DND-41 (cell line): ENCODE results near the gene TMEM134.

Source experiments
- ATAC-seq: fragments of 200-7000 bp; cut with Tn5 transposase; 3 replicates; pipeline ENCODE4 v1.9.1; 2021; ENCODE audit warnings: low read depth; ENCODE audit not compliant: insufficient read depth
- DNase-seq: peaks from one replicate; pipeline ENCODE4 v3.0.0-alpha.2; 2020
- H2AFZ ChIP-seq: 2 replicates; pipeline ENCODE4 v1.6.0; 2012; ENCODE audit warnings: low read depth, low read length
- H3K27ac ChIP-seq: 2 replicates; pipeline ENCODE4 v1.5.1; 2012; ENCODE audit warnings: low read length, inconsistent platforms
- H3K27me3 ChIP-seq: fragments of 200-600 bp; sonication (generic); 2 replicates; pipeline ENCODE4 v1.6.0; 2012; ENCODE audit warnings: low read length, mild to moderate bottlenecking, inconsistent platforms; ENCODE audit not compliant: insufficient read depth, poor library complexity
- H3K36me3 ChIP-seq: 2 replicates; pipeline ENCODE4 v1.5.1; 2012; ENCODE audit warnings: low read length, inconsistent platforms; ENCODE audit not compliant: insufficient read depth
- H3K4me1 ChIP-seq: 2 replicates; pipeline ENCODE4 v1.5.1; 2012; ENCODE audit warnings: mild to moderate bottlenecking, low read length; ENCODE audit not compliant: insufficient read depth
- H3K4me2 ChIP-seq: 2 replicates; pipeline ENCODE4 v1.6.0; 2012; ENCODE audit warnings: mild to moderate bottlenecking, moderate library complexity, low read length, inconsistent platforms; ENCODE audit not compliant: insufficient read depth
- H3K4me3 ChIP-seq, 2 experiments: fragments of 200-600 bp in 1 of 2; shearing (Covaris generic) in 1 of 2; 2 replicates each; pipeline ENCODE4 v1.5.1; 2012 to 2016; ENCODE audit warnings: inconsistent platforms in 2 of 2, low read length in 2 of 2, mild to moderate bottlenecking in 2 of 2, low read depth in 1 of 2, moderate library complexity in 1 of 2
- H3K79me2 ChIP-seq: 2 replicates; pipeline ENCODE4 v1.6.0; 2012; ENCODE audit warnings: low read length, inconsistent platforms; ENCODE audit not compliant: insufficient read depth
- H3K9ac ChIP-seq: 2 replicates; pipeline ENCODE4 v1.6.0; 2012; ENCODE audit warnings: low read depth, mild to moderate bottlenecking, inconsistent platforms, low read length, moderate library complexity
- H3K9me3 ChIP-seq: 2 replicates; pipeline ENCODE4 v1.5.1; 2012; ENCODE audit warnings: low read length, moderate library complexity, mild to moderate bottlenecking, inconsistent platforms; ENCODE audit not compliant: insufficient read depth, severe bottlenecking
- H4K20me1 ChIP-seq: 2 replicates; pipeline ENCODE4 v1.6.0; 2012; ENCODE audit warnings: low read length; ENCODE audit not compliant: insufficient read depth
- EZH2 ChIP-seq: IDR thresholded peaks from 3 replicates; pipeline ENCODE4 v1.6.1; 2012; ENCODE audit warnings: borderline replicate concordance, low read depth, mild to moderate bottlenecking, moderate library complexity, low read length, inconsistent platforms; ENCODE audit not compliant: severe bottlenecking
- TF ChIP-seq, protein P1 (sequence below): IDR thresholded peaks from 2 replicates; pipeline ENCODE4 v1.5.1; 2012; ENCODE audit warnings: borderline replicate concordance, low read length, moderate library complexity, mild to moderate bottlenecking; ENCODE audit not compliant: poor library complexity, severe bottlenecking; ENCODE audit errors: extremely low read depth

TMEM134 gene

DNA sequence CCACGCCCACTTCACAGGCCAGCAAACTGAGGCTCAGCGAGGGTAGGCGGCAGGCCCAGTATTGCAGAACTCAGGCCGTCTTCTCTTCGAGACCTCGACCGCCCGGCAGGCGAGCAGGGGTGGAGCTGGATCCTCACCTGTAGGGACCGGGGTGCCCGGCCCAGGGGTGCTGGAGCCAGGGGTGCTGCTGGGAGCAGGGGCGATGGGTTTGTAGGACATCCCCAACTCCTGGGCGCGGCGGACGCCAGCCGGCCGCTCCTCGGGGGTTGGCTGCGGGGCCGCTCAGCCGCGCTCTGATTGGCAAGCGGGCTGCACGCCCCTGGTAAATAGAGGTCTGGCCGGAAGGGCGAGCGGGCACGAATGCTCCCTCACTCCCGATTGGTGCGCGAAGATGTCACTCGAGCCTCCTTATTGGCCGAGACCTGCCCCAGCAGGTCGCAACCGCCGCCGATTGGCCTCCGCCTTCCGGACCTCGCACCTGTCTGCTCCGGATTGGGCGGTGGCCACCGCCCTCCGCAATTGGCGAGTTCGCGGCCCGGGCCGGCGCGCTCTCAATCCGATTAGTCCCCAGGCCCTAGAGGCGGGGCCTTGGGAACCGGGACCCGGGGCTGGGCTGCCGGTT, 38.9 kb upstream of the TMEM134 start, which contains the start of gene CDK2AP2:
CDK2AP2 (minus strand) TSS at position 299 of the 622 bp plus-strand sequence; CDS start at position 219, 80 bp downstream.
- TF ChIP-seq, protein P1, sequence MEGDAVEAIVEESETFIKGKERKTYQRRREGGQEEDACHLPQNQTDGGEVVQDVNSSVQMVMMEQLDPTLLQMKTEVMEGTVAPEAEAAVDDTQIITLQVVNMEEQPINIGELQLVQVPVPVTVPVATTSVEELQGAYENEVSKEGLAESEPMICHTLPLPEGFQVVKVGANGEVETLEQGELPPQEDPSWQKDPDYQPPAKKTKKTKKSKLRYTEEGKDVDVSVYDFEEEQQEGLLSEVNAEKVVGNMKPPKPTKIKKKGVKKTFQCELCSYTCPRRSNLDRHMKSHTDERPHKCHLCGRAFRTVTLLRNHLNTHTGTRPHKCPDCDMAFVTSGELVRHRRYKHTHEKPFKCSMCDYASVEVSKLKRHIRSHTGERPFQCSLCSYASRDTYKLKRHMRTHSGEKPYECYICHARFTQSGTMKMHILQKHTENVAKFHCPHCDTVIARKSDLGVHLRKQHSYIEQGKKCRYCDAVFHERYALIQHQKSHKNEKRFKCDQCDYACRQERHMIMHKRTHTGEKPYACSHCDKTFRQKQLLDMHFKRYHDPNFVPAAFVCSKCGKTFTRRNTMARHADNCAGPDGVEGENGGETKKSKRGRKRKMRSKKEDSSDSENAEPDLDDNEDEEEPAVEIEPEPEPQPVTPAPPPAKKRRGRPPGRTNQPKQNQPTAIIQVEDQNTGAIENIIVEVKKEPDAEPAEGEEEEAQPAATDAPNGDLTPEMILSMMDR = no peak
- no peak for TF ChIP-seq EZH2
- Histone ChIP-seq H3K4me1 (peaks cover 47% of the 10 kb centered on the region), H4K20me1 (peaks cover 34% of the 10 kb centered on the region), H3K4me3 (peak within 1 kb of the TSS; percentile 42 to 85; a peak in 3 of 4 replicates), H3K36me3 (peaks cover 17% of the 10 kb centered on the region), H3K79me2 (peaks cover 42% of the 10 kb centered on the region), H3K9ac (peak within 1 kb of the TSS; percentile 79), H3K27ac (peak within 1 kb of the TSS; percentile 96), H3K9me3 (no peaks in the 10 kb centered on the region), H2AFZ (peak within 1 kb of the TSS; percentile 95), H3K27me3 (no peaks in the 10 kb centered on the region), H3K4me2 (peak within 1 kb of the TSS; percentile 95)
- ATAC-seq (peak; percentile 84), DNase-seq (peak; percentile 99)

DNA sequence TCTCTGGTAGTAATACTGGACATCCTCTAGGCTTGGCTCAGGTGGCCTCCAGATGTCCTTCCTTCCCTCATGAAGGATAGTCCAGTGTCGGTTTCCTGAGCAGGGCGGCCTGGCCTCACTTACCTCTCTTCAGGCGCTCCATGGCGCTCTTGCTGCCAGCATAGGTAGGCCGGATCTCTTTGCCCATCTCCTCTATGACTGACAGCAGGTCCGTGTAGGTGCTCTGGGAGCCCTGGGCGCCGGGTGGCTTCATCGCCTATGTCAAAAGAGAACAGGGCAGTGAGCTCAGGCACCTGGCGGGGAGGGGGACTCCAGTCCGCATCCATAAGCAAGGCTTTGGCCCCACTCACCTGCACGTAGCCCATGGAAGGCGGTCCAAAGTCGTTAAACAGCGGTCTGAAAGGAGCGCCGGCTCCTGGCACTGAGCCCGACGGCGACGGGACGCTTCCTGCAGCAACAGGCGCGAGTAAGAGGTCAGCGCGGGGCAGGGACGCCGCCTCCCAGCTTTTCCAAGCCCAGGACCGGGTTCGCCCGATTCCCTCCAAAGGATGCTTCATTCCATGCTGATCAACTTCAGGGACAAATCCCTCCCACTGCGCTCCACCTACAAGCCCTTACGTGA, 38.3 kb upstream of the TMEM134 start:
- H2AFZ ChIP-seq = peak overlapping the region; percentile 48; the same call in 1 of the 2 replicates
- peak overlapping the region; percentile 95 for H3K4me2 ChIP-seq
- no peak for DNase-seq
- H3K9ac ChIP-seq = peak overlapping the region; percentile 79
- H3K9me3 ChIP-seq = no peaks in the 10 kb centered on the region
- H3K36me3 ChIP-seq = peaks cover 23% of the 10 kb centered on the region
- peak overlapping the region; percentile 80 for H3K27ac ChIP-seq
- TF ChIP-seq, protein P1 = no peak
- TF ChIP-seq EZH2 = no peak
- H4K20me1 ChIP-seq = peaks cover 38% of the 10 kb centered on the region
- ATAC-seq = no peak
- H3K4me1 ChIP-seq = peaks cover 47% of the 10 kb centered on the region
- H3K79me2 ChIP-seq = peaks cover 47% of the 10 kb centered on the region
- peak overlapping the region; percentile 40 to 85; a peak in 3 of 4 replicates for H3K4me3 ChIP-seq
- H3K27me3 ChIP-seq = no peaks in the 10 kb centered on the region

- no peak overlapping the region for H2AFZ ChIP-seq
- peaks cover 47% of the 10 kb centered on the region for H3K4me1 ChIP-seq
- DNase-seq = no peak
- peaks cover 47% of the 10 kb centered on the region for H3K79me2 ChIP-seq
- TF ChIP-seq, protein P1 = no peak
- no peak for TF ChIP-seq EZH2
- peak overlapping the region; percentile 95 for H3K4me2 ChIP-seq
- peak overlapping the region in 1 of 2 experiments; percentile 85; a peak in 3 of 4 replicates for H3K4me3 ChIP-seq
- H3K27me3 ChIP-seq = no peaks in the 10 kb centered on the region
- ATAC-seq = no peak
- H4K20me1 ChIP-seq = peaks cover 40% of the 10 kb centered on the region
- H3K9ac ChIP-seq = peak overlapping the region; percentile 79
- H3K27ac ChIP-seq = peak overlapping the region; percentile 80
- no peaks in the 10 kb centered on the region for H3K9me3 ChIP-seq
- peaks cover 32% of the 10 kb centered on the region for H3K36me3 ChIP-seq
Observed at GRCh38 chr11:67506426-67507051, 37.5 kb upstream of the TMEM134 start.
